GM13977 (cell line): Measurements from ENCODE around the gene LCP1.
"Not testable (repeated sequence)": the region's sequence is repeated elsewhere in the genome, so short reads cannot be mapped to it uniquely, and the experiment has no call there.

ENCODE experiments used
- DNase-seq: peaks from one replicate; pipeline ENCODE4 v3.0.0; 2012; ENCODE audit warnings: low spot score
- in situ Hi-C: fragments of 300-500 bp; cut with MboI; formaldehyde crosslinking; loops from one replicate; pipeline ENCODE4 v1.12.0; 2022; ENCODE audit warnings: low sequenced_read_pairs, low pct_unique_long_range_greater_than_20kb, mixed read lengths, inconsistent platforms; ENCODE audit not compliant: unreplicated experiment
- TF ChIP-seq, protein P1 (sequence below): IDR thresholded peaks from 2 replicates; pipeline ENCODE4 v1.5.1; 2012; ENCODE audit warnings: mild to moderate bottlenecking, control low read depth; ENCODE audit not compliant: insufficient read depth; ENCODE audit errors: extremely low read depth, missing control alignments

The LCP1 gene

DNA sequence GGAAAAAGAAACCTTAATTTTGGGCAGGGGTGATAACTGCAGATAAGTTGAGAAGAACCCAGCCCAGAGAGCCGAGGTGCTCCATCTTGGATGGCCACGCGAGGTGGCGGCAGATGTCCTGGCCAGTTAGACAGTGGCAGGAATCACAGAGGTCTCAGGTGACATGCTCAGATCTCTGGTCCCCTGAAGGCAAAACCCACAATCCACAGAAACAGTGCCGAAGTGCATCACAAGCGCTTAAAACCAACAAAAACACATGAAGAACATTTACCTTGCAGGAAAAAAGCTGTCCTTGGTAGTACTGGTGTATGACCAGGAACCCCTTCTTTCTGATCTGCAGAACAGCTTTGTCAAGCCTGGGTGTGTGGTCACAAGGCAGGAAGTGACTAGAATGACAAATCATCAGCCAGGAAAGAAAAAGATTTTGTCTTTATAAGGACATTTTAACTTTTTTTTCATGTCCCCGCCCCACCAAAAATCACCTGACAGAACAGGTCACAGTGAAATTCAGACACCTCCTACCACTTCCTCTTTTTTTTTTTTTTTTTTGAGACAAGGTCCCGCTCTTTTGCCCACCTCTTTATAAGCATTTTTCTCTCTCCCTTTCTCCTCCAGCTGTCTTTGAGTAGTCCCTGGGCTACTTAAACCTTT lies at the start of gene LCP1:
Gene LCP1 (minus strand): TSS at position 338 of the 651 bp plus-strand sequence. CDS start 22,515 bp downstream, outside the sequence.
- TF ChIP-seq, protein P1, sequence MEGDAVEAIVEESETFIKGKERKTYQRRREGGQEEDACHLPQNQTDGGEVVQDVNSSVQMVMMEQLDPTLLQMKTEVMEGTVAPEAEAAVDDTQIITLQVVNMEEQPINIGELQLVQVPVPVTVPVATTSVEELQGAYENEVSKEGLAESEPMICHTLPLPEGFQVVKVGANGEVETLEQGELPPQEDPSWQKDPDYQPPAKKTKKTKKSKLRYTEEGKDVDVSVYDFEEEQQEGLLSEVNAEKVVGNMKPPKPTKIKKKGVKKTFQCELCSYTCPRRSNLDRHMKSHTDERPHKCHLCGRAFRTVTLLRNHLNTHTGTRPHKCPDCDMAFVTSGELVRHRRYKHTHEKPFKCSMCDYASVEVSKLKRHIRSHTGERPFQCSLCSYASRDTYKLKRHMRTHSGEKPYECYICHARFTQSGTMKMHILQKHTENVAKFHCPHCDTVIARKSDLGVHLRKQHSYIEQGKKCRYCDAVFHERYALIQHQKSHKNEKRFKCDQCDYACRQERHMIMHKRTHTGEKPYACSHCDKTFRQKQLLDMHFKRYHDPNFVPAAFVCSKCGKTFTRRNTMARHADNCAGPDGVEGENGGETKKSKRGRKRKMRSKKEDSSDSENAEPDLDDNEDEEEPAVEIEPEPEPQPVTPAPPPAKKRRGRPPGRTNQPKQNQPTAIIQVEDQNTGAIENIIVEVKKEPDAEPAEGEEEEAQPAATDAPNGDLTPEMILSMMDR, result no peak
- in situ Hi-C loops, result no loop called here
- DNase-seq, result peak; percentile 61

- TF ChIP-seq, protein P1, result no peak
- in situ Hi-C loops, result no loop called here
- no peak for DNase-seq
These were observed 47.3 kb upstream of the LCP1 start for GRCh38 chr13:46229251-46229650.

DNA sequence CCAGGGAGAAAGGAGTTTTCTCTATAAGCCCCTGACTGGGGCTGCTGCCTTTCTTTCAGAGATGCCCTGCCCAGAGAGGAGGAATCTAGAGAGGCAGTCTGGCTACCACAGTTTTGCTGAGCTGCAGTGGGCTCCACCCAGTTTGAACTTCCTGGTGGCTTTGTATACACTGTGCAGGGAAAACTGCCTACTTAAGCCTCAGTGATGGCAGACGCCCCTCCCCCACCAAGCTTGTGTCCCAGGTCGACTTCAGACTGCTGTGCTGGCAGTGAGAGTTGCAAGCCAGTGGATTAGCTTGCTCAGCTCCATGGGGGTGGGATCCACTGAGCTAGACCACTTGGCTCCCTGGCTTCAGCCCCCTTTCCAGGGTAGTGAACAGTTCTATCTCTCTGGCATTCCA lies 38.3 kb upstream of the LCP1 start:
- in situ Hi-C loops, DNase-seq: not testable (repeated sequence)

DNA sequence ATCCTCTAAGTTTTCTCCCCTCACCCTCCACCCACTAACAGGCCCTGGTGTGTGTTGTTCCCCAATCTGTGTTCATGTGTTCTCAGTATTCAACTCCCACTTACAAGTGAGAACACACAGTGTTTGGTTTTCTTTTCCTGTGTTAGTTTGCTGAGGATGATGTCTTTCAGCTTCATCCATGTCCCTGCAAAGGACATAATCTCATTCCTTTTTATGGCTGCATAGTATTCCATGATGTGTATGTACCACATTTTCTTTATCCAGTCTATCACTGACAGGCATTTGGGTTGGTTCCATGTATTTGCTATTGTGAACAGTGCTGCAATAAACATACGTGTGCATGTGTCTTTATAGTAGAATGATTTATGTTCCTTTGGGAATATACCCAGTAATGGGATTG lies 32.8 kb upstream of the LCP1 start:
- in situ Hi-C loops, DNase-seq: not testable (repeated sequence)

- in situ Hi-C loops, result no loop called here
- no peak for DNase-seq
- TF ChIP-seq, protein P1, result no peak
These were observed 31.3 kb upstream of the LCP1 start for GRCh38 chr13:46213242-46213641.

GRCh38 chr13:46211483-46212351 lies 29.7 kb upstream of the LCP1 start, which contains the start of gene LRRC63:
Gene LRRC63, plus strand, starts transcription at chr13:46211928. Its CDS starts 1,107 bp downstream, at chr13:46213035.
- in situ Hi-C loops, result no loop called here
- DNase-seq, result peak; percentile 79
- TF ChIP-seq, protein P1, result no peak

GRCh38 chr13:46211116-46211482 lies 29.1 kb upstream of the LCP1 start:
- TF ChIP-seq, protein P1, result no peak
- in situ Hi-C loops, result no loop called here
- peak; percentile 50 for DNase-seq
